Measurements from ENCODE around the gene CPNE6.

DNA sequence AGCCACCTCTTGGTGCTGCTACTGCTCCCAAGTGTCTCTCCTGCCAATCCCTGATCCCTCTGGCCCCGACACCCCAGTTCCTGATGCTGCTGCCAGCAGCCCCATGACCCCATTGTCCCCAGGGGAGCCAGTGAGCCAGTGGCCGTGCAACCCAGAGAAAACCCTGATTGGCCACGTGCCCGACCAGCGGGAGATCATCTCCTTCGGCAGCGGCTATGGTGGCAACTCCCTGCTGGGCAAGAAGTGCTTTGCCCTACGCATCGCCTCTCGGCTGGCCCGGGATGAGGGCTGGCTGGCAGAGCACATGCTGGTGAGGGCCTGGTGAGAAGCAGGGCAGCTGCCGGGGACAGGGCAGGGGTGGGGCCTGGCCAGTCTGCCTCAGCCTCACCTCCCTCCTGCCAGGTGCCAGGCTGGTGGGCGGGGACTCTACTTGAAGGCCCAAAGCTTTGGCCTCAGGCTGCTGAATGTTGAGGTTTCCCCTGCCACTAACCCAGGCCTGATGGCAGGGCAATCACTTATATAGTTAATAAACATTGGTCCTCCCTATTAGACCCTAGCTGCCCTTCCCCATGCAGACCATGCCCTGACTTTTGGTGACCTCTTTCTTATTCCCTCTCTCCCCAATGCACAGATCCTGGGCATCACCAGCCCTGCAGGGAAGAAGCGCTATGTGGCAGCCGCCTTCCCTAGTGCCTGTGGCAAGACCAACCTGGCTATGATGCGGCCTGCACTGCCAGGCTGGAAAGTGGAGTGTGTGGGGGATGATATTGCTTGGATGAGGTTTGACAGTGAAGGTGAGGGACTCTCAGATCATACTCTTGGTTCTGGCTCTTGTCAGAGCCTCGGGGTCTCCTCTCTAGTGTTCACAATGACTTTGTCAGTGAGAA, 27.8 kb downstream of the CPNE6 start:
- TF ChIP-seq POLR2A (IDR thresholded peaks at IDR 0.05) = no peak
- TF ChIP-seq, protein P1, sequence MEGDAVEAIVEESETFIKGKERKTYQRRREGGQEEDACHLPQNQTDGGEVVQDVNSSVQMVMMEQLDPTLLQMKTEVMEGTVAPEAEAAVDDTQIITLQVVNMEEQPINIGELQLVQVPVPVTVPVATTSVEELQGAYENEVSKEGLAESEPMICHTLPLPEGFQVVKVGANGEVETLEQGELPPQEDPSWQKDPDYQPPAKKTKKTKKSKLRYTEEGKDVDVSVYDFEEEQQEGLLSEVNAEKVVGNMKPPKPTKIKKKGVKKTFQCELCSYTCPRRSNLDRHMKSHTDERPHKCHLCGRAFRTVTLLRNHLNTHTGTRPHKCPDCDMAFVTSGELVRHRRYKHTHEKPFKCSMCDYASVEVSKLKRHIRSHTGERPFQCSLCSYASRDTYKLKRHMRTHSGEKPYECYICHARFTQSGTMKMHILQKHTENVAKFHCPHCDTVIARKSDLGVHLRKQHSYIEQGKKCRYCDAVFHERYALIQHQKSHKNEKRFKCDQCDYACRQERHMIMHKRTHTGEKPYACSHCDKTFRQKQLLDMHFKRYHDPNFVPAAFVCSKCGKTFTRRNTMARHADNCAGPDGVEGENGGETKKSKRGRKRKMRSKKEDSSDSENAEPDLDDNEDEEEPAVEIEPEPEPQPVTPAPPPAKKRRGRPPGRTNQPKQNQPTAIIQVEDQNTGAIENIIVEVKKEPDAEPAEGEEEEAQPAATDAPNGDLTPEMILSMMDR (IDR thresholded peaks at IDR 0.05 in 4 of 5, conservative IDR thresholded peaks at IDR 0.05 in 1 of 5) = no peak
